Measurements from ENCODE around the gene ECSIT.

DNA sequence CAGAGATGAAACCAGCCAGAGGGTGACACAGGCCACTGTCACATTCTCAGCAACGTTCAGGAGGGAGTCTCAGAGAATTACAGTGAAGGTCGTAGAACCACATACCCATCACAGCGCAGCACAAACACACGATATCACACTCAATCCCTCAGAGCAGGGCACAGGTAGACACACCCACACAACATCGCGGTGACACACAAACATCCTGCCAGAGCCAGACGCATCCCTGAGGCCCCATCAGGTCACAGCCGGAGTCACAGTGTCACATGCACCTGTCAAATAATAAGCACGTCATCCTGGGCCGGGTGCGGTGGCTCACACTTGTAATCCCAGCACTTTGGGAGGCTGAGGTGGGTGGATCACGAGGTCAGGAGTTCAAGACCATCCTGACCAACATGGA is 65.5 kb downstream of the ECSIT start:
- no peak for TF ChIP-seq POLR2A (IDR thresholded peaks at IDR 0.05; ENCODE audit: low read depth, low read length)
- no peak for TF ChIP-seq TAF1 (IDR thresholded peaks at IDR 0.05; ENCODE audit: low read depth, low read length)
